Kidney epithelial cell (primary cell): Measurements from ENCODE around the gene CDH2. TPM values are rescaled to one million over a fixed set of nuclear protein-coding genes. Genes with fewer than 3 reads are reported as not detected.

Experiments
- DNase-seq: peaks from one replicate; pipeline ENCODE4 v3.0.0-alpha.2; 2010; ENCODE audit warnings: low read depth
- H3K27me3 ChIP-seq: 2 replicates; pipeline ENCODE4 v1.6.0; 2011; ENCODE audit warnings: low read length; ENCODE audit not compliant: control insufficient read depth, insufficient read depth
- H3K36me3 ChIP-seq: 2 replicates; pipeline ENCODE4 v1.5.1; 2011; ENCODE audit warnings: low read length; ENCODE audit not compliant: control insufficient read depth, insufficient read depth
- H3K4me3 ChIP-seq: 2 replicates; pipeline ENCODE4 v1.5.1; 2011; ENCODE audit warnings: low read depth, mild to moderate bottlenecking, control low read depth, low read length
- CTCF ChIP-seq: IDR thresholded peaks from 2 replicates; pipeline ENCODE4 v1.5.1; 2011; ENCODE audit warnings: mild to moderate bottlenecking, moderate library complexity, low read length, control low read depth, inconsistent platforms; ENCODE audit not compliant: insufficient read depth, poor library complexity, severe bottlenecking
- total RNA-seq: library from RNA; depleted of rRNA; stranded (reverse); fragments of >200 nt; gene quantifications from 2 replicates; pipeline ENCODE4 v1.2.3, GENCODE V29; 2015

Gene CDH2
- total RNA-seq, 1 donor from 2014 or later = 190 TPM

DNA sequence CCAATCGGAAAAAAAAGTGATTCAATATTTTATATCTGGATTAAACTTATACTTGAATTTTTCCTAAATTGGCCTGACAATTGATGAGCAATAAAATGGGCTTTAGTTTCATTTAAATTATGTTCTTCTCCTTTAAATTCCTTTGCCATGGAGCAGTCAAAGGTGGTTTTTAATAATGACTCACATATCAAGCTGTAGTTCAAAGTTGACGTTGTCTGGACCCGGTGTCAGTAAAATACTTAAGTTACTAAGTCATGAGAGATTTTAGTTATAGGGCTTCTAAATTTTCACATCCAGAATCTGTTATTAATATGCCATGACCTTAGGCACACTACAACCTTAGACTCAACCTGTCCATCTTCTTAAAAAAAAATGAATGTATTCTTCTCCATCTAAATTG, 62.5 kb downstream of the CDH2 start:
- TF ChIP-seq CTCF = no peak
- Histone ChIP-seq H3K4me3 (no peak overlapping the region), H3K27me3 (no peaks in the 10 kb centered on the region), H3K36me3 (no peaks in the 10 kb centered on the region)
- DNase-seq = peak; percentile 60

DNA sequence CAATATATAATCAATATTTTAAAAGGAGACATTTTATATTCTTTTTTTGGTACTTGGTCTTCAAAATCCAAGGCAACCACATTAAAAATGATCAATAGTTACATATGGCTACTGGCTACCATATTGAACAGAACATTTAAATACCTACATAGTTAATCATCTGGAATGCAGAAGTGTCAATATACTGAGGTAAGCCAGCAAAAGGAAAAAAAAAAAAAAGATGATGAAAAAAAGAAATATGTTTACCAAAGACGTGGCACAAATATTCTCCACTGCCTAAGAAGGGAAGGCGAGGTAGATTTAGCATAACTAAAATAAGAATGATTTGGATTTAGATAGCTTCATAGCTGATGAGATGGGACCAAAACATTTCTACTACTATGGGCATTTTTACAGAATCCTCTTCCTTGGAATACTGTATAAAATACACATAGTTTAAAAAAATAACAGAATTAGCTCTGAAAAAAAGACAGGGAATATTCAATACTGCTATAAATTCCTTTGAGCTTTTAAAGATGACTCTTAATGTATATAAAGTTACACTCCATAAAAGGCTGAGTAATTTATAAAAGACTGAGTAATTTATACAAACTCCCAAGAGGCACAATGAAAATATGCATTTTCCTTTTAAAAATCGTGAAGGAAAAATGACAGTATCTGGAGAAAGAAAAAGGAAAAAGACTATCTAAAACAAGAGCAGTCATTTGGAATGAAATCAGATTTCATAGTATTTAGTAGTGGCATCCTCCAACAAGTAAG, 63.5 kb downstream of the CDH2 start:
- no peaks in the 10 kb centered on the region for H3K27me3 ChIP-seq
- no peak overlapping the region for H3K4me3 ChIP-seq
- DNase-seq = no peak
- no peaks in the 10 kb centered on the region for H3K36me3 ChIP-seq
- TF ChIP-seq CTCF = no peak

GRCh38 chr18:28112056-28112470, 64.9 kb downstream of the CDH2 start:
- no peak for TF ChIP-seq CTCF
- Histone ChIP-seq H3K27me3 (no peaks in the 10 kb centered on the region), H3K36me3 (no peaks in the 10 kb centered on the region), H3K4me3 (no peak overlapping the region)
- peak; percentile 59 for DNase-seq

DNA sequence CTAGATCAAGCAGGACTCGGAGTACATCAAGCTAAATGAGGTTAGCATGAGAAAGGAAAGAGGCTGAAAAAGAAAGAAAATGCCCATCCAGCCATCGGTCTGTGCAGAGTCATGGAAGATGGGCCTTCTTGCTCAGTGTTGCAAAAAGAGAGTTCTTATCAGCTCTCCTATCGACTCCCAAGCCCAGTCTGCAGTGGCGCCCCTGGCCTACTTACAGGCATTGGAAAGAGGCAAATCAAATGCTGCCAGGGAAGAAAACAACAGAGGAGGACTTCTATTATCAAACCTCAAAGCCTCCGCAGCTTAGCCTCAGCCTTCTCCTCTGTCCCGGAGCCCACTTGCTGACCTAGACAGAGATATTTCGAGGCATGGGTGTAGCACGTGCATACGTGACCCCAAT, 66.0 kb downstream of the CDH2 start:
- Histone ChIP-seq H3K36me3 (no peaks in the 10 kb centered on the region), H3K4me3 (no peak overlapping the region), H3K27me3 (no peaks in the 10 kb centered on the region)
- DNase-seq = no peak
- no peak for TF ChIP-seq CTCF

DNA sequence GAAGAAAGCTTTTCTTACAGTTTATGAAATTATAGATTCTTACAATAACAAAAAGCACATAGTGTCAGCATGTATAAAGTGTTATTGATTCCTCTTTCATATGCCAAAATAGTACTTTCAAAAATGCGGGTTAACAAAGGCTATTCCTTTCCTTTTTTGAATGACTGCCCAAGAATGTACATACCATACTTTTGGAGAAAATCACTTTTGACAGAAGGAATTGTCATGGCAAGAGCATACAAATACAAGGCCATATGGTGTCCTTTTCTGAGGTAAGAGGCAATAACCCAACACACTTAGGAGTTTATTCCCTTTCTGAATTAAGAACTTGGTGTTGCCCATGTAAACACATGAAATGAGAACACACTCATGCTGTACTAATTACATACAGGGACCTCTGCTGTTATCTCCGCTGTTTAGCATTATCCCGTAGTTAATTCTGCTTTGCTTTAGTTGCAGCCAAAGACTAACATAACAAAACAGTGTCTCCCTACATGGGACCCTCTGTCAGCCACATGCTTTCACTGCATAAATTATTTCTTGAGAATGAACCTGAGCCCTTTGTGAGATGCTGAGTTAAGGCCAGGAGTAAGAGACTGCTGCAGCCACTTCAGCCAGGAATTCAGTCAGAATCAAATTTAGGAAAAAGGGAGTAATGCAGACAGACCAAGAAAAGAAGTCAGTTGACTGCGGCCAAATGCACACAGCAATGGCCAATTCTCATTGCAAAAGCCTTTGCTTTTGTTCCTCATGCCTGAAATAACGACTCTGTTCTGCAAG, 67.0 kb downstream of the CDH2 start:
- DNase-seq = no peak
- Histone ChIP-seq H3K4me3 (no peak overlapping the region), H3K36me3 (no peaks in the 10 kb centered on the region), H3K27me3 (no peaks in the 10 kb centered on the region)
- no peak for TF ChIP-seq CTCF
